GM12874 (cell line): ENCODE results near the gene HDHD5.

ENCODE experiments used
- TF ChIP-seq, protein P1 (sequence below): IDR thresholded peaks from 2 replicates; pipeline ENCODE4 v1.5.1; 2011; ENCODE audit warnings: low read depth, mild to moderate bottlenecking, control low read depth, low read length, moderate library complexity; ENCODE audit not compliant: insufficient read depth

Gene HDHD5

GRCh38 chr22:17117890-17118289, 41.2 kb downstream of the HDHD5 start:
- TF ChIP-seq, protein P1, sequence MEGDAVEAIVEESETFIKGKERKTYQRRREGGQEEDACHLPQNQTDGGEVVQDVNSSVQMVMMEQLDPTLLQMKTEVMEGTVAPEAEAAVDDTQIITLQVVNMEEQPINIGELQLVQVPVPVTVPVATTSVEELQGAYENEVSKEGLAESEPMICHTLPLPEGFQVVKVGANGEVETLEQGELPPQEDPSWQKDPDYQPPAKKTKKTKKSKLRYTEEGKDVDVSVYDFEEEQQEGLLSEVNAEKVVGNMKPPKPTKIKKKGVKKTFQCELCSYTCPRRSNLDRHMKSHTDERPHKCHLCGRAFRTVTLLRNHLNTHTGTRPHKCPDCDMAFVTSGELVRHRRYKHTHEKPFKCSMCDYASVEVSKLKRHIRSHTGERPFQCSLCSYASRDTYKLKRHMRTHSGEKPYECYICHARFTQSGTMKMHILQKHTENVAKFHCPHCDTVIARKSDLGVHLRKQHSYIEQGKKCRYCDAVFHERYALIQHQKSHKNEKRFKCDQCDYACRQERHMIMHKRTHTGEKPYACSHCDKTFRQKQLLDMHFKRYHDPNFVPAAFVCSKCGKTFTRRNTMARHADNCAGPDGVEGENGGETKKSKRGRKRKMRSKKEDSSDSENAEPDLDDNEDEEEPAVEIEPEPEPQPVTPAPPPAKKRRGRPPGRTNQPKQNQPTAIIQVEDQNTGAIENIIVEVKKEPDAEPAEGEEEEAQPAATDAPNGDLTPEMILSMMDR, result no peak

- TF ChIP-seq, protein P1, result no peak
Measured at GRCh38 chr22:17117400-17117799, 41.7 kb downstream of the HDHD5 start.

- TF ChIP-seq, protein P1, result no peak
Measured at GRCh38 chr22:17116572-17117330, 42.3 kb downstream of the HDHD5 start.

DNA sequence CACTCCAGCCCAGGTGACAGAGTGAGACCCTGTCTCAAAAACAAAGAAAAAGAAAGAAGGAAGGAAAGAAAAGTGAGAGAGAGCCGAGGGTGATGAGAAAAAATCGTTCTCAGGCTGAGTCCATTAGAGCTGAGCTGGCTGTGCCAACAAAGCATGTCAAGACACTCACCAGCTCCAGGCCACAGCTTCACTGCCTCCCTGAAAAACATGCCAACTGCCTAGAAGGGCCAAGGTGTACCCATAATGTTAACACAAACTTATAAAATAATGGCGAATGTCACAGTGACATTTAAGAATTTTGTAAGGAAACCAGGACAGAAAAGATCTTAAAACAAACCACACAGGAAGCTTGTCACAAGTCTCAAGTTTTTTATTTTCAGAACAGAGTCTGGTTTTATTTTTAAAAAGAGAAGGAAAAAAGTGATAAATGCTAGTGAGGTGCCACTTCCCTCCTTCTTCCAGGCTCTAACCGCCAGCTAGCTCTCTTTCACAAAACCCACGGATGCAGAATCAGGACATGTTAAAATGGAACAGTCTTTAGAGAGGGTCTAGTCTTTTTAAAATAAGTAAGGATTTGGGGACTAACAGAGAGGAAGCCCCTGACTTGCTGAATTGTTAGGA, 43.0 kb downstream of the HDHD5 start:
- TF ChIP-seq, protein P1, result no peak

DNA sequence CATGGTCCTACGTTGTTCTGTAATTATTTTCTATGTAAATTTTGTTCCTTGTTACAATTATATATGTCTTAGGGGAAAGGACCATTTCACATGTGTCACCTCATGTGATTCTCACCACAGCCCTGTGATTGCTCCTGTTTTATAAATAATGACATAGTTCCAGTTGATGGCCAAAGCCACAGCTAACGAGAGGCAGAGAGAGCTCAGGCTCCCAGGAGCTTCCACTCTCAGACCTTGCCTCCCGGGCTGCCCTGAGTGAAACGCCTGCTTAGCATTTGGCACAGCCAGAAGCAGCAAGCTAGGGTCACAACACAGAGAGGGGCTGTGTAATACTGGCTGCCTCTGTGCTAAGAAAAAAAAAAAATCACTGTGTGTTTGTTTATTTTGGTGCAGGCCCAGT, 43.8 kb downstream of the HDHD5 start:
- TF ChIP-seq, protein P1, result no peak

GRCh38 chr22:17114898-17115235, 44.2 kb downstream of the HDHD5 start:
- TF ChIP-seq, protein P1, result no peak

GRCh38 chr22:17114173-17114897, 44.7 kb downstream of the HDHD5 start:
- TF ChIP-seq, protein P1, result no peak
